Activated CD4-positive, CD25-positive, alpha-beta regulatory T cell (primary cell): ENCODE measurements around the gene VEGFA.
"Not testable (repeated sequence)": the region's sequence is repeated elsewhere in the genome, so short reads cannot be mapped to it uniquely, and the experiment has no call there.

Source experiments
- DNase-seq, 4 experiments: peaks; one replicate each; lab custom pipeline; 2025; lab: John Stamatoyannopoulos, UW

Gene VEGFA

GRCh38 chr6:43803783-43804549 lies 34.0 kb downstream of the VEGFA start:
- no peak for DNase-seq

GRCh38 chr6:43804550-43805223 lies 34.7 kb downstream of the VEGFA start:
- DNase-seq, result no peak

DNA sequence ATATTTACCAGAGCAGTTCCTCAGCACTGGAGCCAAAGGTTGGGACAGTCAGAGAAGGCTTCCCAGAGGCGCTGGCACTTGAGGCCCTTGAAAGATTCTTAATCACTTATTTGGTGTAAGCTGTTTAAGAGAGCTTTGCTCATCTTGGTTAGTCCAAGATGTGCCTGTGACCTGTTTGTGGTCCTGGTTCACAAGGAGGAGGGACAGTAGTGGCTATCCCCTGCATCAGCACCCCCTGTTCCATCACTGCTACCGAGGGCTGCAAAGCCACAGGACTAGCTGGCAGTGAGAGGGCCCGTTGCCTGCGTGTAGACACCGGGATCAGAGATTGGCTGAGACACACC lies 35.7 kb downstream of the VEGFA start:
- DNase-seq, result no peak

- no peak for DNase-seq
Observed at GRCh38 chr6:43806043-43806757, 36.2 kb downstream of the VEGFA start.

DNA sequence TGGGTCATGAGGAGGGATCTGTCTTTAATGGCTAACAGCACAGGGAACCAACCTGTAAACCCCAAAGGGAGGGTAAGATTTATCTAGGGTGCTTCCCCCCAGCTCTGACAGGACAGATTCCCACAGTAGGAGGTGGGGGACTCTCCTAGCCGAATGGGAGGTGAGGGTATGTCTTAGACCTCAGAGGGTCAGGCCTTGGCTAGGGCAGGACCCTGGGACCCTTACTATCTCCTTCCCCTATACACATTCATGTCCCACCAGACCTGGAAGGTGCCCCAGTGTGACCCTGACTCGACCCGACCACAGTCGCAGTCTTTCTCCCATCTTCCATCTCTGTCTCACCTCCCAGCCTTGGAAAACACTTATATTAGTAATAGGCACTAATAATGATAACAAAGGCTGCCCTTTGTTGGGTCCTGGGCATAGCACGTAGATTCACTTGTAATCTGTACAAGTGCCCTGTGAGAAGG lies 36.8 kb downstream of the VEGFA start:
- no peak for DNase-seq

- DNase-seq, result no peak
Observed at GRCh38 chr6:43807228-43808061, 37.4 kb downstream of the VEGFA start.

GRCh38 chr6:43808412-43808811 lies 38.4 kb downstream of the VEGFA start:
- no peak for DNase-seq

DNA sequence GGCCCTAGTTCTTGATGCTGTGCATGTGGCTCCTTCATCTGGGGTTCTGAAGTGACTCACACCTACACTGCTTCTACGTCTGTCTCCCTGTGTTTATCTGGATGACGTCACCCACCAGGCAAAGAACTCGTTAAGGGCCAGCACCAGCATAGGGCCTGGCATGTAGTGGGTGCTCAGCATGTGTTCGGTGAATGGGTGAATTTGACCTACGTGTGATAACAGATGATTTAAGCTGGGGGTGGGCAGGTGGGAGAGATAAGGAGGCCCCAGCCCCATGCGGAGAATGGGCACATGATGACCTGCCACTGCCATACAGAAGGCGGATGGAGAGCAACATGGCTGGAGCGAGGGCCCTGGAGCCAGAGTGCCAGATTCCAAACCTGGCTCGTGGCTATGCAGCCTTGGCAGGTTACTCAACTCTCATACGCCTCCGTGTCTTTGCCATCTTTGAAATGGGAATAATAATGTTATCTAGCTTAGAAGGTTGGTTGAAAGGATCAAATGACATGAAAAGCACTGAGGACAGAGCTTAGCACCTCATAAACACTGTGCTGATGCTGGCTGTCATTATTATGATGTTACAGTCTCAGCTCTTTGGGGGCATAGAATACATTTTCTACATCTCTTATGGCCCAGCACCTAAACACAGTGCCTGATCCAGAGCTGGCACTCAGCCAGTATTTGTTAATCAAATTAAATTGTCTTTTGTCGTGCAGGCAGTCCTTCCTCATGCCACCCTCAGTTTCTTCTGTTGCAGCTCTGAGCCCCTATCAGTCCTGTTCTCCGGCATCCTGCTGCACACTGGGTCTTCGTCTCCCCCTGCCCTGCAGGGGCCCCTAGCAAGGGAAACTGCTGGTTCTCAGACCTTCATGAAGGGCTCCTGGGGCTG lies 39.6 kb downstream of the VEGFA start:
- no peak for DNase-seq

- DNase-seq, result no peak
Observed at GRCh38 chr6:43810965-43811732, 41.1 kb downstream of the VEGFA start.

DNA sequence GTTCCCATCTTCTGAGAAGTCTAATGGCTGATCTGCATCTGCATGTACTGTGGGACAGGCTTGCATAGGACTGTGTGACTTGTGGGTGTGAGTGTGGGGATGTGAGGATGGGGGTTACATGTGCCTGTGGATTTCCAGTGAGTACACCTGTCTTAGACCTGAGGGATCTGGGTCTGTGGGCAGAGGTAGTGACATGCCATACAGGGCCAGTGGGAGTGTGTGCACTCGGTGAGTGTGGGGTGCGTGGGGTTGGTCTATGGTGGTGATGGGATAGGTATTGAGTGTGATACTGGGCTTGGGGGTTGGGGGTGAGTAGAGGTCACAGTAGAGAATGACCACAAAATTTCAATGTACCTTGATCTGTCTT lies 41.7 kb downstream of the VEGFA start:
- DNase-seq, result no peak

GRCh38 chr6:43812850-43813578 lies 43.0 kb downstream of the VEGFA start:
- DNase-seq, result no peak

- DNase-seq, result no peak
Observed at GRCh38 chr6:43814111-43814510, 44.1 kb downstream of the VEGFA start.

DNA sequence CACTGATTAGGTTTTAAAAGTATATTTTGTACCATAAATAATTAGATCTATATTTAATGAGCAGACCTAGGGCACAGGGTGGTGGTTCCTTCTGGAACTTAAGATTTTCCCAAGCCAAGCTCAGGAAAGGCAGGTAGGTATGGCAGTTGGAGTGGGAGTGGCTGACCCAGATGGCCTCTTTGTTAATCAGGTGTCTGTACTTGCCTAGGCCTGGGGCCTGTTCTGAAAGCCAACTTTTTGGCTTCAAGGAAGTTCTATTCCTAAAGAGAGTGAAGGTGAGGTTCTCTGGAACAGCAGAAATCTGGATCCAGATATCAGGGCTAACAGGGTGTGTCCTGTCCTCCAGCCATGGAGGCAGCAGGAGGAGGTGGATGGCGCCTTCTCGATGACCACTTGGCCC lies 44.9 kb downstream of the VEGFA start:
- no peak for DNase-seq

- no peak for DNase-seq
Observed at GRCh38 chr6:43817192-43817591, 47.2 kb downstream of the VEGFA start.

GRCh38 chr6:43818973-43819372 lies 49.0 kb downstream of the VEGFA start:
- not testable (repeated sequence) for DNase-seq

DNA sequence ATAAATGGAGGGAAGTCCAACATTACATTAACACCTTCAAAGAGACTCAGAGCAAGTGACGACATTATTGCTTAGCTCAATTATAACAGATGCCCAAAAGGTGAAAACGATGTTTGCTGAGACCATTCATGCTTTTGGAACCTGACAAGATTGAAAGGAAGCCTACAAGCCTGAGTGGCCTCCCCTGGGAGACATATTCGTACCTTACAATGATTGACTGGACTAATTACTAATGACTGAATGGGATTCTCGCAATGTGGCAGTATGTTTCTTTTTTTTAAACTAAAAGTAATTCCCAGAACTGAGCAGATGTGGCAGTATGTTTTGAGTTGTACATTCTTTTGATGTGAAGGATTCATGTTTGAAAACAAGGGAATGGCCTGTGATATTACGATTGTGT lies 49.9 kb downstream of the VEGFA start:
- no peak for DNase-seq

GRCh38 chr6:43820486-43820885 lies 50.5 kb downstream of the VEGFA start:
- DNase-seq, result no peak

DNA sequence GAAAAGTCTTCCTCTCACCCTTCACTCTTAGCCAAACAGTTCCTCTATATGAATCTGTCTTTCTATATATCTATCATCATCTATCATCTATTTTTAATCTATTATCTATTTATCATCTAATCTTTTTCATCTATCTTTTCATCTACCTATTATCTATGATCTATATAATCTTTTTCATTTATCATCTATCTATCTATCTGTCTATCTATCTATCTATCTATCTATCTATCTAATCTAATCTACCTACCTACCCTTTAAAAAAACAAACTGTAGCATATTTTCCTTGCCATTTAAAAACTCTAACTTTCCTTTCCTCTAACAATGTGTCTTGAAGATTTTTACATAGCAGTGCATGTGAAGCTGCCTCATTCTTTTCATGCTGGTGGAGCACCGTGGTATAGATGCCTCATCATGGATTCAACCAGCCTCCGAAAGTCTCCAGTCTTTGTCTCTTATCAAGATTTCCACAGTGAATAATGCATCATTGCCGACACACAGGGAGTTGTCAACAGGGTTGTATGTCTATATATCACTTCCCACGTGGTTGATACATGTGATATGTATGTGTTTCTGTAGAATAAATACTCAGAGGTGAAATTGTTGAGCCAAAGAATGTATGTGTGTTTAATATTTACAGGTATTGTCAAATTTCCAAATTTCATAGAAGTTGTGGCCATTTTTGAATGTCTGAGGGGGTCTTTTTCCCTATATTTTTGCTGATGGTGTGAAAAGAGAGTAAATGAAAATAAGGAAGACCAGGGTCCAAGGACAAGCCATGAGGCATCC lies 51.3 kb downstream of the VEGFA start:
- no peak for DNase-seq

DNA sequence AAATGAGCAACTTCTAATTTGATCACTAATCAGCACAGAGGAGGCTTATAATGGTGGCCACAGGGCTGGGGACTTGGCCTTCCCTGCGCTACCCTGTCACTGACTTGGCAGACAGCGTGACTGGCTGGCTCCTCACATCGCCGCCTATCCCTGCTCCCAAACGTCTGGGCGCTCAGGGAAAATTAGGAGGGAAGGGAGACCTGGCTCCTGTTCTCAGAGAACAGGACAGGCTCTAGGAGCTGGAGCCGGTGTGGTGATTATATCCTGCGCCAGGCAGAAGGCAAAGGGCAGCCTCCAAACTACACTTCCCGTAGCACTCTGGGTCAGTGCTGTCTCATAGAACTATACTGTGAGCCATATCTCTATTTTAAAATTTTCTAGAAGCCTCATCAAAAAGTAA lies 53.4 kb downstream of the VEGFA start:
- DNase-seq, result no peak
